HepG2 (cell line): ENCODE data around the gene KCNMA1. TPM values are rescaled to one million over a fixed set of nuclear protein-coding genes. Genes with fewer than 3 reads are reported as not detected.

Experiments used
- ARNT2 ChIP-seq: sonication (generic); formaldehyde crosslinking; IDR thresholded peaks from 2 replicates; pipeline ENCODE4 v1.8.0; 2022; ENCODE audit warnings: mild to moderate bottlenecking, low read depth, missing genetic modification reagents, moderate library complexity
- ATF7-NPFF ChIP-seq: sonication (generic); formaldehyde crosslinking; IDR thresholded peaks from 2 replicates; pipeline ENCODE4 v1.8.1; 2023; ENCODE audit warnings: mild to moderate bottlenecking, low read depth, missing genetic modification reagents, moderate library complexity
- ESRRA ChIP-seq: sonication (generic); formaldehyde crosslinking; IDR thresholded peaks from 2 replicates; pipeline ENCODE4 v1.5.1; 2020; ENCODE audit warnings: mild to moderate bottlenecking, low read depth, missing genetic modification reagents
- HOXD1 ChIP-seq: sonication (generic); formaldehyde crosslinking; IDR thresholded peaks from 2 replicates; pipeline ENCODE4 v1.5.0; 2020; ENCODE audit warnings: missing genetic modification reagents
- IKZF5 ChIP-seq: IDR thresholded peaks from 2 replicates; pipeline ENCODE4 v1.6.1; 2018; ENCODE audit warnings: missing genetic modification reagents, mild to moderate bottlenecking, missing compliant biosample characterization
- MED1 ChIP-seq: sonication (generic); formaldehyde crosslinking; IDR thresholded peaks from 2 replicates; pipeline ENCODE4 v1.4.0; 2020; ENCODE audit warnings: missing genetic modification reagents
- NONO ChIP-seq, 2 experiments: fragments of 450-650 bp in 1 of 2; sonication (generic) in 1 of 2; formaldehyde crosslinking in 1 of 2; IDR thresholded peaks in 1 of 2; conservative IDR thresholded peaks in 1 of 2; 2 replicates each; pipeline versions ENCODE4 v1.6.1 to v1.8.0; 2017 to 2022; ENCODE audit warnings: mild to moderate bottlenecking in 1 of 2, missing genetic modification reagents in 1 of 2, moderate library complexity in 1 of 2
- REL ChIP-seq: sonication (generic); formaldehyde crosslinking; conservative IDR thresholded peaks from 2 replicates; pipeline ENCODE4 v1.8.0; 2022; ENCODE audit warnings: mild to moderate bottlenecking, missing genetic modification reagents, moderate library complexity
- RERE ChIP-seq: IDR thresholded peaks from 2 replicates; pipeline ENCODE4 v1.6.1; 2016; ENCODE audit warnings: low read depth, missing genetic modification reagents, missing compliant biosample characterization
- RXRB ChIP-seq: IDR thresholded peaks from 2 replicates; pipeline ENCODE4 v1.6.1; 2016; ENCODE audit warnings: borderline replicate concordance, missing genetic modification reagents, missing compliant biosample characterization
- SMAD9 ChIP-seq: sonication (generic); formaldehyde crosslinking; IDR thresholded peaks from 2 replicates; pipeline ENCODE4 v1.5.1; 2020; ENCODE audit warnings: mild to moderate bottlenecking, missing genetic modification reagents
- SUZ12 ChIP-seq: fragments of 150-350 bp; IDR thresholded peaks from 2 replicates; pipeline ENCODE4 v1.6.1; 2014; ENCODE audit warnings: low read depth, low read length
- TARDBP ChIP-seq: sonication (generic); formaldehyde crosslinking; IDR thresholded peaks from 2 replicates; pipeline ENCODE4 v1.8.0; 2022; ENCODE audit warnings: mild to moderate bottlenecking, missing genetic modification reagents
- TCF7 ChIP-seq: sonication (generic); IDR thresholded peaks from 2 replicates; pipeline ENCODE4 v1.6.1; 2016; ENCODE audit warnings: antibody characterized with exemption, low read depth
- ZNF414 ChIP-seq: sonication (generic); formaldehyde crosslinking; IDR thresholded peaks from 2 replicates; pipeline ENCODE4 v1.5.0; 2020; ENCODE audit warnings: missing genetic modification reagents
- ZNF510 ChIP-seq: sonication (generic); formaldehyde crosslinking; IDR thresholded peaks from 2 replicates; pipeline ENCODE4 v1.4.0; 2020; ENCODE audit warnings: low read depth, mild to moderate bottlenecking, missing genetic modification reagents
- ZNF556 ChIP-seq: sonication (generic); formaldehyde crosslinking; IDR thresholded peaks from 2 replicates; pipeline ENCODE4 v1.4.0; 2020; ENCODE audit warnings: mild to moderate bottlenecking, missing genetic modification reagents, borderline replicate concordance
- polyA plus RNA-seq, 8 experiments: library from polyadenylated mRNA; depleted of rRNA in 3 of 8; stranded (reverse) in 7 of 8; unstranded in 1 of 8; fragments of >200 nt; fragmentation: Illumina TruSeq in 4 of 8; extraction: Trizol in 4 of 8; gene quantifications; 2 replicates each; pipeline versions ENCODE4 v1.2.1 to v1.2.3, GENCODE V29; 2011 to 2016; ENCODE audit warnings: low read depth in 4 of 8, missing spikeins in 1 of 8, mixed read lengths in 1 of 8; ENCODE audit not compliant: insufficient read depth in 1 of 8
- total RNA-seq, 5 experiments: library from RNA; depleted of rRNA; stranded (reverse); fragments of >200 nt; fragmentation: Illumina TruSeq; extraction: Trizol; gene quantifications; 2 replicates each; pipeline ENCODE4 v1.2.3, GENCODE V29; 2016; ENCODE audit warnings: low read depth in 1 of 5
- TF ChIP-seq, protein P1 (sequence below): sonication (generic); formaldehyde crosslinking; conservative IDR thresholded peaks from 2 replicates; pipeline ENCODE4 v1.8.1; 2023; ENCODE audit warnings: missing genetic modification reagents
- TF ChIP-seq, protein P2 (sequence below): sonication (generic); formaldehyde crosslinking; IDR thresholded peaks from 2 replicates; pipeline ENCODE4 v1.5.0; 2020; ENCODE audit warnings: missing genetic modification reagents

The KCNMA1 gene
- total and polyA plus RNA-seq, 2 of the 13 experiments (the other 11 are each of a cell fraction or from before 2014, with no cell fraction given): 0.02 TPM; not detected in 1

- TF ChIP-seq NONO (IDR thresholded peaks at IDR 0.05) (no peak), NONO (CRISPR knock-in tag; conservative IDR thresholded peaks at IDR 0.05) (peak; percentile 54; the same call in 1 of the 2 replicates), TCF7 (peak; percentile 70), ARNT2 (CRISPR knock-in tag) (no peak), ZNF414 (CRISPR knock-in tag) (0 out of 2 replicates have a peak, but pooled peaks have one; percentile 54), IKZF5 (CRISPR knock-in tag) (0 out of 2 replicates have a peak, but pooled peaks have one; percentile 25), REL (CRISPR knock-in tag) (0 out of 2 replicates have a peak, but pooled peaks have one; percentile 41), HOXD1 (CRISPR knock-in tag) (no peak), RXRB (CRISPR knock-in tag) (peak; percentile 54; the same call in 1 of the 2 replicates), TARDBP (0 out of 2 replicates have a peak, but pooled peaks have one; percentile 19), SUZ12 (no peak), MED1 (CRISPR knock-in tag) (0 out of 2 replicates have a peak, but pooled peaks have one; percentile 19), RERE (CRISPR knock-in tag) (peak; percentile 63; the same call in 1 of the 2 replicates), ESRRA (CRISPR knock-in tag) (no peak), ATF7-NPFF (no peak), ZNF556 (CRISPR knock-in tag) (no peak), SMAD9 (CRISPR knock-in tag) (no peak), ZNF510 (no peak)
- TF ChIP-seq, protein P1, sequence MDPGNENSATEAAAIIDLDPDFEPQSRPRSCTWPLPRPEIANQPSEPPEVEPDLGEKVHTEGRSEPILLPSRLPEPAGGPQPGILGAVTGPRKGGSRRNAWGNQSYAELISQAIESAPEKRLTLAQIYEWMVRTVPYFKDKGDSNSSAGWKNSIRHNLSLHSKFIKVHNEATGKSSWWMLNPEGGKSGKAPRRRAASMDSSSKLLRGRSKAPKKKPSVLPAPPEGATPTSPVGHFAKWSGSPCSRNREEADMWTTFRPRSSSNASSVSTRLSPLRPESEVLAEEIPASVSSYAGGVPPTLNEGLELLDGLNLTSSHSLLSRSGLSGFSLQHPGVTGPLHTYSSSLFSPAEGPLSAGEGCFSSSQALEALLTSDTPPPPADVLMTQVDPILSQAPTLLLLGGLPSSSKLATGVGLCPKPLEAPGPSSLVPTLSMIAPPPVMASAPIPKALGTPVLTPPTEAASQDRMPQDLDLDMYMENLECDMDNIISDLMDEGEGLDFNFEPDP (CRISPR knock-in tag): no peak
- TF ChIP-seq, protein P2, sequence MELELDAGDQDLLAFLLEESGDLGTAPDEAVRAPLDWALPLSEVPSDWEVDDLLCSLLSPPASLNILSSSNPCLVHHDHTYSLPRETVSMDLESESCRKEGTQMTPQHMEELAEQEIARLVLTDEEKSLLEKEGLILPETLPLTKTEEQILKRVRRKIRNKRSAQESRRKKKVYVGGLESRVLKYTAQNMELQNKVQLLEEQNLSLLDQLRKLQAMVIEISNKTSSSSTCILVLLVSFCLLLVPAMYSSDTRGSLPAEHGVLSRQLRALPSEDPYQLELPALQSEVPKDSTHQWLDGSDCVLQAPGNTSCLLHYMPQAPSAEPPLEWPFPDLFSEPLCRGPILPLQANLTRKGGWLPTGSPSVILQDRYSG (CRISPR knock-in tag): no peak
These were observed 303.8 kb downstream of the KCNMA1 start (continued) for GRCh38 chr10:77333610-77334340.
